ENCODE results near the gene TRPC4AP.
"Not testable (repeated sequence)": the region's sequence is repeated elsewhere in the genome, so short reads cannot be mapped to it uniquely, and the experiment has no call there.

The TRPC4AP gene

DNA sequence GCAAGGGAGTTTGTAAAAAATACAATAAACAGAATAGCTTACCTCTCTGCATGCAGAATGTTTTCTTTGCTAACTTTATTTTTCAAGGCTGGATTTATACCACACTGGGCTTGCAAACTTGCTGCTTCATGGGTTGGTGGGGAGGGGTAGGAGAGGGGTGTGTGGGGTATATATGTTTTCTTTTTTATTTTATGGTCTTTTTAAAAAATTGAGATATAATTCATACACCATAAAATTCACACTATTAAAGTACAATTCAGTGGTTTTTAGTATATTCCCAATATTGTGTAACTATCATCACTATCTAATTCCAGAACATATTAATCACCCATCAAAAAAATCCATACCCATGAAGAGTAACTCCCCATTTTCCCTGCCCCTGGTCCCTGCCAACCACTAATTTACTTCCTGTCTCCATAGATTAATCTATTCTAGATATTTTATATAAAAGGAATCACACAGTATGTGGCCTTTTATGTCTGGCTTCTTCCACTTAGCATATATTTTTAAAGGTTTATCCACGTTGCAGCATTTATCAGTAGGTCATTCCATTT, 14.3 kb upstream of the TRPC4AP start:
- no peak for DNase-seq

DNA sequence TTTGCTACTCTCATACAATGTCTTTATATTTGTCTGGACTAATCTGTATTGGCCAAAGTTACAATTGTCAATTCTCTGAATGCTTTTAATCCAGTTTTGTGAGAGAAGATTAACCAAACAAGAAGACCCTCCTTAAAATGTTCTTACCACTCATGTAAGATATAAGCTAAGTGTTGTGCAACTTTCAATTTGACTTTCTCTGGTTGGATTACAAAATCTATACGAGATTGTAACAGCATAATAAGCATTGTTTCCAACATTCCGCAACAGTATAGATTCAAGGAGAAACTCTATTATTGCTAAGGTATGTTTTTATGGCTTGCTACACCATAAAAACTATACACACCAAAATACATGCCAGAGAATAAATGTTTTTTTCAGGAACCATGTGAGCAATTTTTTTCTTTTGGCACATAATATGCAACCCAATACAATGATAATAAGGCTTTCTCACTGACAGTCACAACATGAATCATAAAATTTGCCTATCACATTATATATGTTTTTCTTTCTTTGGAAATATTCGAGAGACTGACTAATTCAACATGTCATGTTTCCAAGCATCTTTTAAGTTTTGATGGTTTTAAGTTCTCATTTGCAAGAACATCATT, 12.2 kb upstream of the TRPC4AP start:
- no peak for DNase-seq

DNA sequence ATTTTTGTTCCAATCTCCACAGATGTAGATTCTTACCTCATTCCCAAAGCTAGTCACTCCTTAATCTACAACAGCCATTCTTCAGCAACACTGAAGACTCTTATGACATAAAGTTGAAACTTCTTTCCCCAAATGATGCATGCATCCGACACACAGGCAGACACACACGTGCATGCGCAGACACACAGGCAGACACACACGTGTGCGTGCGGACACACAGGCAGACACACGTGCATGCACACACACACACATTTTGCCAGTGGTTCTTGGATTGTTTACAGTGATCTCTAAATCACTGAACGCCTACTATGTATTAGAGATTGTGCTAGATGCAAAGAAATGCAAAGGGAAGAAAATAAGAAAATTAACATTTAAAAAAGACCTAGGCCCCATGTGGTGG, 9.0 kb upstream of the TRPC4AP start:
- DNase-seq: no peak

DNA sequence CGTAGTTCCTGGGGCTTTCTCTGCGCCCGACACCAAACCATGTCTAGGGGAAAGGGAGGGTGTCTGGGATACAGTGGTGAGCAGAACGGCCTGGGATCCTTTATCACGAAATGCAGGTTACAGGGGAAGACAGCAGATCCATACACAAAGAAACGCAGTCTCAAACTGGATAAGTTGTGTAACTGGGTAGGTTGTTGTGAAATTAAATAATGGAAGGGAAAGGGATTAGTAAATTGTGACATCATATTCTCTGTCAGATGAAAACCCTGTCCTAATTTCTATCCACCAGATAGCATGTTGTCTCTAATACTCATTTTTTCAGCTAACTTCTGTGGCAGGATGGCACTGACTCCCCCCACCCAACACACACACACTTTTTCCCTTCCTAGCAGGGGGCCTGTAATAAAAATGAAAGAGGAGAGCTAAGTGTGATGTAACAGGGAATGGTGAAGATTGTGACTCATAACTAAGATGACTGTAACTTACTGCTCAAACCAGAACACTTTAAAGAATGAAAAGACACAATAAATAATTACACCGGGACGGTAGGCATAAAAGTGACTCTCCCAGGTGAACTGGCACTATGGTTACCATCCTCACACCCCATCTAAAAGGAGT, 769 bp upstream of the TRPC4AP start:
- no peak for DNase-seq

DNA sequence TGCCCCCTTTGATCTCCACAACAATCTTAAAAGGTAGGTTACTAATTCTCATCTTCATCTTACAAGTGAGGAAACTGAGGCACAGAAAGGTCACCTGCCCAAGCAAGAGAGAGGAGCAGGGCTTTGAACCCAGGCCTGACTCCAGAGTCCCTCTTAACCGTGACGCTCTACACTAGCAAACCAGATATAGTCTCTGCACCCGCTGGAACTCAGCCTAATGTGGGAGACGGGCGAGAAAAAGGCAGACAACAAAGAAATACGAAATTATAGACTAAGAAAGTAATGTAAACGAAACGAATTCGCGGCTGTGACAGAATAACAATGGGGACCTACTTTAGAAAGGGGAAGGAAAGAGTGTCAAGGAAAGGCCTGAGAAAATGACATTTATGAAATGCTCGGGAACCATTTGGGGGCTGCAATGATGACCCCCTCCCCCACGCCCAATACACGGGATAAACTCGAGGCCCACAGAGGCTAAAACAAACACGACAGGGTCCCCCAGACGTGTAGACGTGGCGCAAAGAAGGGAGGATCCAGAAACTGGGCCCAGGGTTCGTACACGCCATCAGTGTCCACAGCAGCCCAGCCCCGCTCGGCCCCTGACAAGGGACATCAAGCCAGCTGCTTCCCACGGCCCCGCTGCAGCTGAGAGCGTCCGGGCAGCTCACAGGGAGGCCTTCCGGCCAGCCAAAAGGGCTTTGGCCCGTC, 637 bp downstream of the TRPC4AP start:
- DNase-seq: peak in 8 of 56 donors; percentile 7 to 70 (median 42)

DNA sequence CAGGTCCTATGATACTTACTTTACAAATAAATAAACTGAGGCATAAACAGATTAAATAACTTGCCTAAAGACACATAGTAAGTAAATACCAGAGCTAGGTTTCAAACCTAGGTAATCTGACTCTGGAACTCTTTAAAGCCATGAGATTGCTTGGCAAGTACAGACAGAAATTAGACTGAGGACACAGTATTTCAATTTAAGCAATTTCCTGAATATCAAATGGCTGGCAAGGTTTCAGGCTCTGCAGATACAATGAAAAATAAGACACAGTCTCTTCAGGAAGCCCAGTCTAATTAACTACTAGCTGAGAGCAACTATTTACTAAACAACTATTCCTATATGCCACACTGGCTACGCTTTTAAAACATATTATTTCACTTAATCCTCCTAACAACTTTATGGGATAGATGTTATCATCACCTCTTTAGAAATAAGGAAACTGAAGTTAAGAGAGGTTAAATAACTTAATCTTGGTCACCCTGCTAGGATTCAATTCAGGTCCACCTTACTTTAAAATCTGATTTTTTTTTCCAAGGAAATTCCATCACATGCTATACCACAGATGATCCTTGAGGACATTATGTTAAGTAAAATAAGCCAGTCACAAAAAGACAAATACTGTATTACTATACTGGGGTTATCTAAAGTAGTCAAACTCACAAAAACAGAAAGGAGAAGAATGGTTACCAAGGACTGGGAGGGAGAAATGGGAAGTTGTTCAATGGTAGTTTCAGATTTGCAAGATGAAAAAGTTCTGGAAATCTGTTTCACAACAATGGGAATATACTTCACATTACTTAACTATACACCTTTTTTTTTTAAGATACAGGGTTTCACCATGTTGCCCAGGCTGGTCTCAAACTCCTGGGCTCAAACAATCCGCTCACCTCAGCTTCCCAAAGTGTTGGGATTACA, 4.1 kb downstream of the TRPC4AP start:
- DNase-seq: no peak

DNA sequence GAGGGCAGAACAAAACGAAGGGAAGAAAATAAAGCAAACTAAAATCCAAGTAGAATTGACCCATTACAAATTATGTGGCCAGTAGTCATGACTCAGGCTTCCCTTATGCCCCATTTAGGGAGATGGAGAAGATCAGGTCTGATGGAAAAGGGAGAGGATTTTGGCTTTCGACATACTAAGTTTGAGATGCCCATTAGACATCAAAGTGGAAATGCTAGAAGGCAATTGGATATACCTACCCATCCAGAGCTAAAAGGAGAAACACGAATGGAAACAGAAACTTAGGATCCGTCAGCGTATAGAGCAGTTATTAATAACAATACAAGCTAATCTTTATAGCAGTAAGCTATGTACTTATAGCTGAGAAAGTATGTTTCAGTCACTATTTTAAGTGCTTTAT, 4.8 kb downstream of the TRPC4AP start:
- no peak for DNase-seq

DNA sequence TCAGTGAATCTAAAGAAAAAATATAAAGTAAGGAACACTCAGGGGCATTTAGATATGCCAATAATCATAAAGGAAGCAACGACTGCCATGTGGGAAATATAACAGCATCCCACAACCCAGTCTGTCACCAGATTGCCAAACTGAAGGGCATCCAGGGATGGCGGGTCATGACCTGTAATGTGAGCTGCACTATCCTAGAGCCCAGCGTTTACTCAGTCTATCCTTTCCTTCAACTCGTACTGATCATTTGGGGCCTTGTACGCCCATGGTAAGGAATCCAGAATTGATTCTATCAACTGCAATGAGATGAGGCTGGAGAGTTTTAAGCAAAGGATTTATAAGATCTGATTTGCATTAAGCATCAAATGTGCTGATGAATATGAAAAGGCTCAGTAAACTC, 5.3 kb downstream of the TRPC4AP start:
- no peak for DNase-seq

DNA sequence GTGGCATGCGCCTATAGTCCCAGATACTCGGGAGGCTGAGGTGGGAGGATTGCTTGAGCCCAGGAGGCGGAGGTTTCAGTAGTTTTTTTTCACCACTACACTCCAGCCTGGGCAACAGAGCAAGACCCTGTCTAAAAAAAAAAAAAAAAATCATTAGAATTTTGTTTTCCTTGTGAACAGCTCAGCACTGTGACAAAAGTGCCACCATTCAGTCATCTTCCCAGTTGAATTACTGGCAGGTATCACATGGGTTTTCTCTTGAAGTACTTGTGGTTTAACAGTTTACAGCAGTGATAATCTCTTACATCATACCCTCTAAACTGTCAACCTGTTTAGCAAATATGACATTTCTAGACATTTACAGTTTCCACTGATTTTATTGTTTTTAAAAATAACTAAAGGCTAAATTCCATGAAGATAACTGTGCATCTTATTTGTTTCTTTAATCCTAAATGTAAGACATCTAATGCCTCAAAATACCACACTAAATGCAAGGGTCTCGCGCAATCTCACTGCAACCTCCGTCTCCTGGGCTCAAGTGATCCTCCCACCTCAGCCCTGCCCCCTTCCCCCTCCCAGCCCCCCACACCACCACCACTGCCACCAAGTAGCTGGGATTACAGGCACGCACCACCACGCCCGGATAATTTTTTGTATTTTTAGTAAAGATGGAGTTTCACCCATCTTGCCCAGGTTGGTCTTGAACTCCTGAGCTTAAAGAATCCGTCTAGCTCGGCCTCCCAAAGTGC, 7.0 kb downstream of the TRPC4AP start:
- DNase-seq: no peak

DNA sequence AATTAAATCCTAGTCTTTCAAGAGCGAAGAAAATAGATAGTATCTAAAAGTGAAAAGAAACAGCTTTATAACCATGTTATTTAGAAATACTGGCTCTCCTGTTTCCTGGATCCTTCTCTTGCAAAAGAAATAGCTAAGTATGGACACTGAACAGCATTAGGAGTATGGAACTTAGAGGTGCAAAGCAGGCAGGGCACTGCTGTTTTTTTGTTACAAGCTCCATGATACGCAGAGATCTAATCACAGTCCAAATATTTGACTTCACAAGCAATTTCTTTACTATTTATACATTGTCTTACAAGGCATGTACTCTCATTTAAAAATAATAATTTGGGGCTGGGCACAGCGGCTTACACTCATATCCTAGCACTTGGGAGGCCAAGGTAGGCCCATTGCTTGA, 7.6 kb downstream of the TRPC4AP start:
- DNase-seq: no peak

DNA sequence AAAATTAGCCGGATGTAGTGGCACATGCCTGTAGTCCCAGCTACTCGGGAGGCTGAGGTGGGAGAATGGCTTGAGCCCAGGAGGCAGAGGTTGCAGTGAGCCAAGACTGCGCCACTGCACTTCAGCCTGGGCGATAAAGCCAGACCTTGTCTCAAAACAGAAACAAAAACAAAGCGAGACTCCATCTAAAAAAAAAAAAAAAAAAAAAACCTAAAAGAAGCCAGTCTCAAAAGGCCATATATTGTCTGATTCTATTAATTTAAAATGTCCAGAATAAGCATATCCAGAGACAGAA, 12.3 kb downstream of the TRPC4AP start:
- DNase-seq: not testable (repeated sequence)

DNA sequence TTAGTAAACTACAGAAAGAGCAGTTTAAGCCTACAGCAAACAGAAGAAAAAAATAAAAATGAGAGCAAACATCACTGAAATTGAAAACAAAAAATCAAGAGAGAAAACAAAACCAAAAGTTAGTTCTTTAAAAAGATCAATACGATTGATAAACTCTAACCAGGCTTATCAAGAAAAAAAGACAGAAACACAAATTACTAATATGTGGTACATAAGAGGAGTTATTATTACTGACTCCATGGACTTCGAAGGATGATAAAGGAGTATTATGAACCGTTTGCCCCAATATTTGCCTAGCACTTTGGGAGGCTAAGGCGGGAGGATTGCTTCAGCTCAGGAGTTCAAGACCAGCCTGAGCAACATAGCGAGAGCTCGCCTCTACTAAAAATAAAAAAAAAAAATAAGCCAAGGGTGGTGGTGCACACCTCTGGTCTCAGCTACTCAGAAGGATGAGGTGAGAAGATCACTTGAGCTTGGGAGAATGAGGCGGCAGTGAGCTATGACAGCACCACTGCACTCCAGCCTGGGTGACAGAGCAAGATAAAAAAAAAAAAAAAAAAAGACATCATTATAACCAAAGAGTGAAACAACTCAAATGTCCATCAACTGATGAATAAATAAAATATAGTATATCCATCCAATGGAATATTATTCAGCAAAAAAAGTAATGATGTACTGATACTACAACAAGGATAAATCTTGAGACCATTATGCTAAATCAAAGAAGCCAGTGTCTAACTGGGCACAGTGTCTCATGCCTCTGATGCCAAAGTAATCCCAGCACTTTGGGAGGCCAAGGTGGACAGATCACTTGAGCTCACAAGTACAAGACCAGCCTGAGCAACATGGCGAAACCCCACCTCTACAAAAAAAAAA, 12.9 kb downstream of the TRPC4AP start:
- DNase-seq: no peak

DNA sequence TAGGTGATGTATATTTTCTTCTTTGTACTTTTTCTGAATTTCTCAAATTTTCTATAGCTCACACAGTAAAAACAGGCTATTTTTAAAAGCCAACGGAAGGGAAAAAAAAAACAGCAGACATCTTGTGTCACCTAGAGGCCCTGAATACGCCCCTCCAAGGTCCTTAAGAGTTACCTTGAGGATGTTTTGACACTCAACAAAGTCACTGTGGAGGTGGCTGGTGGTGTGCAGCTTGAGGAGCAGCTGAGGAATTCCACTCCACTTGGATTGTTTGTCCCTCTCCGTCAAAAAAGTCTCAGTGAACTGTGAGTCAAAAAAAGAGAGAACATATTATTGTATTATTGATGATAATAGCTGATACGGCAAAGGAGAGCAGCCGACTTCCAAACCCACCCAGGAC, 14.7 kb downstream of the TRPC4AP start:
- DNase-seq: no peak

DNA sequence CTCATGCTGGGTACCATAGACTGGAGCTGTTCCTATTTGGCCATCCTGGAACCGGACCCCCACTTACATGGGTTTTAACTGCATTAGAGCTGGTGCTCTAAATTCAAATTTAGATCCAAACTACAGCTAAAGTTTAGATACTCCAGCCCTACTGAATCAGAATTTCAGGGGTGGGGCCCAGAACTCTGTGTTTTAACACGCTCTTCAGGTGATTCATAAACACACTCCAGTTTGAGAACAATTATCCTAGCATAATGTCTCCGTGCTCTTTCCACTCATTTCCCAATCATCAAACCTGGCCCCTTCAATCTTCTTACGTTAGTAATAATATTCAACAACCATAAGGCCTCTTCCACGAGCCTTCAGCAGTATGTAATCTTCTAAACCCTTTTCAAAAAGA, 15.3 kb downstream of the TRPC4AP start:
- DNase-seq: no peak

DNA sequence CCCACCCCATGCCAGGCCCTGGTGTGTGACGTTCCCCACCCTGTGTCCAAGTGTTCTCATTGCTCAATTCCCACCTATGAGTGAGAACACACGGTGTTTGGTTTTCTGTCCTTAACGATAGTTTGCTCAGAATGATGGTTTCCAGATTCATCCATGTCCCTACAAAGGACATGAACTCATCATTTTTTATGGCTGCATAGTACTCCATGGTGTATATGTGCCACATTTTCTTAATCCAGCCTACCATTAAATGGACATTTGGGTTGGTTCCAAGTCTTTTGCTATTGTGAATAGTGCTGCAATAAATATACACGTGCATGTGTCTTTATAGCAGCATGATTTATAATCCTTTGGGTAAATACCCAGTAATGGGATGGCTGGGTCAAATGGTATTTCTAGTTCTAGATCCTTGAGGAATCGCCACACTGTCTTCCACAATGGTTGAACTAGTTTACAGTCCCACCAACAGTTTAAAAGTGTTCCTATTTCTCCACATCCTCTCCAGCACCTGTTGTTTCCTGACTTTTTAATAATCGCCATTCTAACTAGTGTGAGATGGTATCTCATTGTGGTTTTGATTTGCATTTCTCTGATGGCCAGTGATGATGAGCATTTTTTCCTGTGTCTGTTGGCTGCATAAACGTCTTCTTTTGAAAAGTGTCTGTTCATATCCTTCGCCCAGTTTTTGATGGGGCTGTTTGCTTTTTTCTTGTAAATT, 21.0 kb downstream of the TRPC4AP start:
- not testable (repeated sequence) for DNase-seq

DNA sequence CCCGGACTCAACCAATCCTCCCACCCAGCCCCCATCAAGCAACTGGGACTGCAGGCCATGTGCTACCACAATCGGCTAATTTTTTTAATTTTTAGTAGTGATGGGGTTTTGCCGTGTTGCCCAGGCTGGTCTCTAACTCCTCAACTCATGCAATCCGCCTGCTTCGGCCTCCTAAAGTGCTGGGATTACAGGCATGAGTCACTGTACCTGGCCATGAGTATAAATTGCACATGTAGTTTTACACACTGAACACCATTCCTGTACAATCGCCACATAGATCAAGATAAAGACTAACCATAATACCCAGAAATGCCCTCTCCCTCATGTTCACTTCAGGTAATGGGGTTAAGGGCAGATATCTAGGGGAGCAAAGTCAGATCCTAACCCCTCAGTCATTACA, 26.4 kb downstream of the TRPC4AP start:
- DNase-seq: no peak

DNA sequence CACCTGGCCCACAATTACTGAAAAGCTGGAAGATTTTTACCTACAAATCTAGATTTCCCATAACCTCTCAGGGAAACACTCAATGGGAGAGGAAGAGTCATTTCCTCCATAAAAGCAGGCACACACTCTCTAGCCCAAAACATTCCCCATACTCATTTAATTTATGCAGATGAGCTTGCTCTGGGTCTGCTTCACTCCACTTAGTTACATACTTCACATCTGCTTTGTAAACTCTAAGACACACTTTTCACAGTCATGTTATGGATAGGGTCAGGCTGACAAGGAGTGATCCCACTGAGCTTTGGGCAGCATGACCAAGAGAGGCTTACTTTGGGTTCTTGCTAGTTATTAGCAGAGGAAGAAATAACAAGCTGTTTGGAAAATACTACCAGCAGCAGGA, 27.4 kb downstream of the TRPC4AP start:
- DNase-seq: no peak

DNA sequence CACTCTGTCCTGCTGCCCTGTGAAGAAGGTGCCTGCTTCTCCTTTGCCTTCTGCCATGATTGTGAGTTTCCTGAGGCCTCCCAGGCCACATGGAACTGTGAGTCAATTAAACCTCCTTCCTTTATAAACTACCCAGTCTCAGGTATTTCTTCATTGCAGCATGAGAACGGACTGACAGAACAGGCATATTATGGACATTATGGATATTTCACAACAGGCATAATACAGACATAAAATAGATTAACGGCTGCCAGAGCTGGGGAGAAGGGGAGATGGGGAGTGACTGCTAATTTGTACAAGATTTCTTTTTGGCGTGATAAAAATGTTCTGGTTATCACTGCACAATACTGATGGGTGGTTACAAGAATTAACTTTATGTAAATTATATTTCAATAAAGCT, 29.4 kb downstream of the TRPC4AP start:
- no peak for DNase-seq

DNA sequence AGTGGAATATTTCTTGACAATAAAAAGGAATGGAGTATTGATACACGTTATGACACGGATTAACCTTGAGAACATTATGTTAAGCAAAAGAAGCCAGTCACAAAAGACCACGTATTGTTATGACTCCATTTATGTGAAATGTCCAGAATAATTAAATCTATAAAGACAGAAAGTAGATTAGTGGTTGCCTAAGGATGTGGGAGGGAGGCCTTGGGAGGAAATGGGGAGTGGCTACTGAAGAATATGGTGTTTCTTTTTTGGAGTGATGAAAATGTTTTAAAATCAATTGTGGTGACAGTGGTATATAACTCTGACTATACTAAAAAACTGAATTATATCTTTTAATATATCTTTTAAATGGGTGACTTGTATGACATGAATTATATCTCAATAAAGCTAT, 30.1 kb downstream of the TRPC4AP start:
- no peak for DNase-seq

Data from amygdala (tissue), 56 donors.